Prostate gland (tissue), 2 donors: Measurements from ENCODE around the gene TECTA.

ENCODE experiments used
- POLR2A ChIP-seq: fragments of 450-650 bp; IDR thresholded peaks from one replicate; pipeline ENCODE4 v1.6.1; 2016; ENCODE audit warnings: antibody characterized with exemption, mild to moderate bottlenecking
- POLR2AphosphoS5 ChIP-seq: sonication (generic); formaldehyde crosslinking; IDR thresholded peaks from one replicate; pipeline ENCODE4 v1.6.1; 2017; ENCODE audit warnings: antibody characterized with exemption
- TF ChIP-seq, protein P1 (sequence below), 4 experiments: fragments of 200-600 bp in 2 of 4; fragments of 450-650 bp in 2 of 4; sonication (generic) in 2 of 4; IDR thresholded peaks; 1 replicate in 3 of 4; 2 replicates in 1 of 4; pipeline ENCODE4 v1.5.1; 2016 to 2019; ENCODE audit warnings: antibody characterized with exemption in 4 of 4, mild to moderate bottlenecking in 2 of 4, moderate library complexity in 2 of 4

- TF ChIP-seq, protein P1, sequence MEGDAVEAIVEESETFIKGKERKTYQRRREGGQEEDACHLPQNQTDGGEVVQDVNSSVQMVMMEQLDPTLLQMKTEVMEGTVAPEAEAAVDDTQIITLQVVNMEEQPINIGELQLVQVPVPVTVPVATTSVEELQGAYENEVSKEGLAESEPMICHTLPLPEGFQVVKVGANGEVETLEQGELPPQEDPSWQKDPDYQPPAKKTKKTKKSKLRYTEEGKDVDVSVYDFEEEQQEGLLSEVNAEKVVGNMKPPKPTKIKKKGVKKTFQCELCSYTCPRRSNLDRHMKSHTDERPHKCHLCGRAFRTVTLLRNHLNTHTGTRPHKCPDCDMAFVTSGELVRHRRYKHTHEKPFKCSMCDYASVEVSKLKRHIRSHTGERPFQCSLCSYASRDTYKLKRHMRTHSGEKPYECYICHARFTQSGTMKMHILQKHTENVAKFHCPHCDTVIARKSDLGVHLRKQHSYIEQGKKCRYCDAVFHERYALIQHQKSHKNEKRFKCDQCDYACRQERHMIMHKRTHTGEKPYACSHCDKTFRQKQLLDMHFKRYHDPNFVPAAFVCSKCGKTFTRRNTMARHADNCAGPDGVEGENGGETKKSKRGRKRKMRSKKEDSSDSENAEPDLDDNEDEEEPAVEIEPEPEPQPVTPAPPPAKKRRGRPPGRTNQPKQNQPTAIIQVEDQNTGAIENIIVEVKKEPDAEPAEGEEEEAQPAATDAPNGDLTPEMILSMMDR (IDR thresholded peaks at IDR 0.05), result no peak
- TF ChIP-seq POLR2A, result no peak
- no peak for TF ChIP-seq POLR2AphosphoS5
These were observed 9.4 kb upstream of the TECTA start for GRCh38 chr11:121091492-121092152.
